ENCODE measurements around the gene ARHGAP33.

DNA sequence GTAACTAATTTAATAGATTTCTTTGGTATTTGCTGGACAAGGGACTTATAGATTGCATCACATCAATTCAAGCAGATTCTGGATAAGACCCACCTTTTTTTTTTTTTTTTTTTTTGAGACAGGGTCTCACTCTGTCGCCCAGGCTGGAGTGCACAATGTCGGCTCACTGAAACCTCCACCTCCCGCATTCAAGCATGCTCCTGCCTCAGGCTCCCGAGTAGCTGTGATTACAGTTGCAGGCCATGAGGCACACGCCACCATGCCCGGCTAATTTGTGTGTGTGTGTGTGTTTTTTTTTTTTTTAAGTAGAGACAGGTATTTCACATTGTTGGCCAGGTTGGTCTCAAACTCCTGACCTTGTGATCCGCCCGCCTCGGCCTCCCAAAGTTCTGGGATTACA is 41.5 kb downstream of the ARHGAP33 start:
- TF ChIP-seq CTCF (IDR thresholded peaks at IDR 0.05; ENCODE audit: poor library complexity, severe bottlenecking) (no peak), RAD21 (conservative IDR thresholded peaks at IDR 0.05) (no peak), EZH2 (IDR thresholded peaks at IDR 0.05; ENCODE audit: borderline replicate concordance, insufficient read depth, low read length, poor library complexity, severe bottlenecking) (no peak)
